Ishikawa (cell line): ENCODE results near the gene KLF13.

Experiments used
- CEBPB ChIP-seq: IDR thresholded peaks from 2 replicates; pipeline ENCODE4 v1.6.1; 2012
- CREB1 ChIP-seq: IDR thresholded peaks from 2 replicates; pipeline ENCODE4 v1.6.1; 2012; ENCODE audit warnings: low read depth
- EGR1 ChIP-seq: IDR thresholded peaks from 2 replicates; pipeline ENCODE4 v1.6.1; 2012
- EP300 ChIP-seq: IDR thresholded peaks from 2 replicates; pipeline ENCODE4 v1.6.1; 2012; ENCODE audit warnings: borderline replicate concordance
- FOXM1 ChIP-seq: IDR thresholded peaks from 2 replicates; pipeline ENCODE4 v1.6.1; 2012; ENCODE audit warnings: low read depth, borderline replicate concordance
- MAX ChIP-seq: IDR thresholded peaks from 2 replicates; pipeline ENCODE4 v1.6.1; 2012
- NFIC ChIP-seq: IDR thresholded peaks from 2 replicates; pipeline ENCODE4 v1.6.1; 2012
- RAD21 ChIP-seq: IDR thresholded peaks from 2 replicates; pipeline ENCODE4 v1.6.1; 2012; ENCODE audit warnings: low read depth
- REST ChIP-seq: IDR thresholded peaks from 2 replicates; pipeline ENCODE4 v1.6.1; 2012; ENCODE audit warnings: low read depth, mild to moderate bottlenecking
- TAF1 ChIP-seq: IDR thresholded peaks from 2 replicates; pipeline ENCODE4 v1.6.1; 2012; ENCODE audit warnings: low read depth, mild to moderate bottlenecking
- TEAD4 ChIP-seq: IDR thresholded peaks from 2 replicates; pipeline ENCODE4 v1.6.1; 2012
- USF1 ChIP-seq: IDR thresholded peaks from 2 replicates; pipeline ENCODE4 v1.6.1; 2012
- YY1 ChIP-seq: IDR thresholded peaks from 2 replicates; pipeline ENCODE4 v1.6.1; 2012; ENCODE audit warnings: low read depth
- ZBTB7A ChIP-seq: IDR thresholded peaks from 2 replicates; pipeline ENCODE4 v1.6.1; 2012; ENCODE audit warnings: low read depth

- TF ChIP-seq MAX (no peak), REST (no peak), TEAD4 (no peak), TAF1 (no peak), USF1 (no peak), EP300 (no peak), EGR1 (no peak), RAD21 (no peak), CREB1 (no peak), FOXM1 (no peak), NFIC (no peak), ZBTB7A (no peak), YY1 (no peak), CEBPB (no peak)
These were observed 56.5 kb downstream of the KLF13 start for GRCh38 chr15:31383139-31383538.
